22Rv1 (cell line): ENCODE data around the gene ID4.

ENCODE experiments used
- CTCF ChIP-seq: fragments of 450-650 bp; IDR thresholded peaks from 2 replicates; pipeline ENCODE4 v1.5.1; 2017; ENCODE audit warnings: mild to moderate bottlenecking
- ZFX ChIP-seq: fragments of 450-650 bp; IDR thresholded peaks from 2 replicates; pipeline ENCODE4 v1.6.1; 2017; ENCODE audit warnings: antibody characterized with exemption, borderline replicate concordance

GRCh38 chr6:19857139-19857538 lies 20.0 kb downstream of the ID4 start:
- TF ChIP-seq CTCF = no peak
- no peak for TF ChIP-seq ZFX
